GM12878 (cell line): ENCODE measurements around the gene CHMP4A.

ENCODE experiments used
- BACH1 ChIP-seq: fragments of 450-650 bp; IDR thresholded peaks from 2 replicates; pipeline ENCODE4 v1.6.1; 2017; ENCODE audit warnings: mild to moderate bottlenecking, borderline replicate concordance
- CTCF ChIP-seq, 3 experiments: IDR thresholded peaks in 2 of 3; conservative IDR thresholded peaks in 1 of 3; 2 replicates each; pipeline ENCODE4 v1.5.1; 2011; ENCODE audit warnings: low read depth in 3 of 3, low read length in 3 of 3, mild to moderate bottlenecking in 3 of 3, control low read depth in 2 of 3, moderate library complexity in 2 of 3, inconsistent platforms in 1 of 3, mixed read lengths in 1 of 3; ENCODE audit not compliant: control insufficient read depth in 2 of 3, insufficient read depth in 1 of 3; ENCODE audit errors: extremely low read depth in 1 of 3
- EP300 ChIP-seq, 2 experiments: fragments of 150-350 bp in 1 of 2; IDR thresholded peaks; 2 replicates each; pipeline ENCODE4 v1.6.1; 2011 to 2012; ENCODE audit warnings: low read depth in 2 of 2, low read length in 2 of 2, borderline replicate concordance in 1 of 2, improper control_type of control experiment in 1 of 2, inconsistent platforms in 1 of 2; ENCODE audit not compliant: control insufficient read depth in 1 of 2
- EZH2 ChIP-seq: IDR thresholded peaks from 2 replicates; pipeline ENCODE4 v1.6.1; 2012; ENCODE audit warnings: low read depth, mild to moderate bottlenecking, control low read depth, inconsistent platforms, low read length, borderline replicate concordance; ENCODE audit not compliant: control insufficient read depth
- IKZF2 ChIP-seq, 2 experiments: fragments of 450-650 bp; IDR thresholded peaks; 2 replicates each; pipeline ENCODE4 v1.6.1; 2017; ENCODE audit warnings: mild to moderate bottlenecking in 2 of 2, moderate library complexity in 2 of 2
- MAX ChIP-seq: IDR thresholded peaks from 2 replicates; pipeline ENCODE4 v1.6.1; 2012; ENCODE audit warnings: low read depth, low read length, improper control_type of control experiment
- MLLT1 ChIP-seq: fragments of 450-650 bp; IDR thresholded peaks from 2 replicates; pipeline ENCODE4 v1.6.1; 2016; ENCODE audit warnings: mild to moderate bottlenecking
- PBX3 ChIP-seq: IDR thresholded peaks from 2 replicates; pipeline ENCODE4 v1.6.1; 2011; ENCODE audit warnings: mild to moderate bottlenecking, low read depth, low read length, moderate library complexity; ENCODE audit not compliant: insufficient replicate concordance
- POLR2A ChIP-seq: IDR thresholded peaks from 2 replicates; pipeline ENCODE4 v1.6.1; 2011; ENCODE audit warnings: low read depth, mild to moderate bottlenecking, low read length
- RELA ChIP-seq: fragments of 450-650 bp; IDR thresholded peaks from 2 replicates; pipeline ENCODE4 v1.8.0; 2014; ENCODE audit warnings: borderline replicate concordance; ENCODE audit not compliant: partially characterized antibody
- ZNF622 ChIP-seq: fragments of 450-650 bp; IDR thresholded peaks from 2 replicates; pipeline ENCODE4 v1.6.1; 2017; ENCODE audit warnings: mild to moderate bottlenecking, inconsistent platforms
- ZZZ3 ChIP-seq: IDR thresholded peaks from 2 replicates; pipeline ENCODE4 v1.6.1; 2011; ENCODE audit warnings: low read depth; ENCODE audit not compliant: control insufficient read depth, insufficient read length

GRCh38 chr14:24212924-24213865 is at the start of gene CHMP4A:
- TF ChIP-seq ZNF622, result no peak
- TF ChIP-seq MLLT1, result no peak
- no peak for TF ChIP-seq CTCF (IDR thresholded peaks at IDR 0.05 in 2 of 3, conservative IDR thresholded peaks at IDR 0.05 in 1 of 3; ENCODE audit: control insufficient read depth in 2 of 3, extremely low read depth in 1 of 3, insufficient read depth in 1 of 3, low read depth in 3 of 3, low read length in 3 of 3)
- TF ChIP-seq EP300 (IDR thresholded peaks at IDR 0.05; ENCODE audit: borderline replicate concordance in 1 of 2, control insufficient read depth in 1 of 2, low read depth in 2 of 2, low read length in 2 of 2), result no peak
- TF ChIP-seq EZH2, result no peak
- TF ChIP-seq MAX, result peak; percentile 83
- TF ChIP-seq POLR2A, result peak; percentile 99
- TF ChIP-seq IKZF2 (IDR thresholded peaks at IDR 0.05), result peak; percentile 68 to 74; a peak in 3 of 4 replicates
- peak; percentile 80 for TF ChIP-seq RELA
- no peak for TF ChIP-seq ZZZ3
- TF ChIP-seq PBX3, result no peak
- TF ChIP-seq BACH1, result peak; percentile 94
